Stomach (tissue), 9 donors: ENCODE data around the gene TCAF2. TPM values are rescaled to one million over a fixed set of nuclear protein-coding genes. Genes with fewer than 3 reads are reported as not detected.
"Not testable (repeated sequence)": the region's sequence is repeated elsewhere in the genome, so short reads cannot be mapped to it uniquely, and the experiment has no call there.

Experiments used
- DNase-seq, 2 donors: peaks; one replicate each; pipeline versions ENCODE4 v3.0.0 to v3.0.0-alpha.2; 2013 to 2019
- H3K27ac ChIP-seq, 5 donors: fragments of 200-600 bp in 4 of 5; sonication (generic) in 4 of 5; one replicate each; pipeline ENCODE4 v1.5.1; 2013 to 2019; ENCODE audit warnings: mild to moderate bottlenecking in 1 of 5, moderate library complexity in 1 of 5
- H3K27me3 ChIP-seq, 3 donors: fragments of 200-600 bp; sonication (generic); one replicate each; pipeline ENCODE4 v1.5.1; 2017 to 2019; ENCODE audit warnings: mixed run types in 1 of 3
- H3K36me3 ChIP-seq, 4 donors: fragments of 200-600 bp; sonication (generic); 1 replicate in 3 of 4; 2 replicates in 1 of 4; pipeline ENCODE4 v1.5.1; 2016 to 2019
- H3K4me1 ChIP-seq, 4 donors: fragments of 200-600 bp; sonication (generic); one replicate each; pipeline ENCODE4 v1.5.1; 2016 to 2019
- H3K4me3 ChIP-seq, 4 donors: fragments of 200-600 bp; sonication (generic) in 3 of 4; one replicate each; pipeline ENCODE4 v1.5.1; 2016 to 2019; ENCODE audit warnings: mild to moderate bottlenecking in 1 of 4
- H3K9me3 ChIP-seq, 4 donors: fragments of 200-600 bp; sonication (generic); one replicate each; pipeline ENCODE4 v1.5.1; 2016 to 2019
- WGBS, 5 donors: extraction: QIAGEN DNeasy Blood & Tissue Kit in 3 of 5; methylation state at CpG; one replicate each; pipeline versions ENCODE4 v1.1.5 to v1.1.7; 2013 to 2018; 5-methylcytosine and 5-hydroxymethylcytosine counted together
- intact Hi-C: fragments of 100-400 bp; cut with DNase I; formaldehyde crosslinking; loops from one replicate; pipeline ENCODE4 v1.15.1; 2023; ENCODE audit warnings: low total_unique reads
- polyA plus RNA-seq, 3 donors: library from polyadenylated mRNA; stranded (reverse); fragments of 200-250 nt; gene quantifications; one replicate each; pipeline ENCODE4 v1.2.3, GENCODE V29; 2013
- small RNA-seq, 4 donors: library from RNA; depleted of rRNA; stranded (forward); fragments of <200 nt; gene quantifications; one replicate each; pipeline ENCODE3, GENCODE V24; 2016
- total RNA-seq, 5 donors: library from RNA; depleted of rRNA; stranded (reverse); fragments of >200 nt; gene quantifications; one replicate each; pipeline versions ENCODE4 v1.1.0 to v1.2.3, GENCODE V29; 2014 to 2016
- donor health status: healthy with polysubstance abuse.
- donor health status: Bipolar disorder and iron deficiency.
- donor health status: healthy.

Gene TCAF2
- total and polyA plus RNA-seq, 8 donors: 0.87 to 3.5 (median 2.2) TPM; not detected in 2

- H3K9me3 ChIP-seq: not testable (repeated sequence)
- no CpG with 5 or more reads among the region's 8 CpGs for WGBS, 5 donors
Measured at GRCh38 chr7:143650447-143650846, 29.7 kb downstream of the TCAF2 start.

More at GRCh38 chr7:143650447-143650846, 29.7 kb downstream of the TCAF2 start:
- intact Hi-C loops, H3K27me3 ChIP-seq, H3K4me1 ChIP-seq, DNase-seq, H3K27ac ChIP-seq, H3K4me3 ChIP-seq, H3K36me3 ChIP-seq: not testable (repeated sequence)

Small RNAs within 50 kb of the gene (small RNA-seq; reads per million reads assigned to genes)
- gene AC073264.2 (0 reads per million in 4 donors), gene RNU6-162P (0 reads per million in 4 donors)

Other genes starting within 250 kb of the TCAF2 start
- gene ZYX, start 239.6 kb upstream of the TCAF2 start, total RNA-seq: 100 to 1,000 TPM in 1 of 5 donors, 10 to 100 TPM in 4; 20.6 to 102 (median 64.0) TPM
- 10 to 100 TPM; 73.4 to 79.2 (median 74.1) TPM for gene ZYX, start 239.6 kb upstream of the TCAF2 start, polyA plus RNA-seq
- 10 to 100 TPM in 3 of 5 donors, 1 to 10 TPM in 2; 5.3 to 31.9 (median 12.5) TPM for gene EPHA1, start 212.1 kb upstream of the TCAF2 start, total RNA-seq
- gene EPHA1, start 212.1 kb upstream of the TCAF2 start, polyA plus RNA-seq: 10 to 100 TPM in 1 of 3 donors, 1 to 10 TPM in 2; 4.7 to 25.9 (median 5.6) TPM
- not detected for gene TAS2R60, start 177.5 kb upstream of the TCAF2 start, total RNA-seq
- gene TAS2R60, start 177.5 kb upstream of the TCAF2 start, polyA plus RNA-seq: not detected
- 1 to 10 TPM in 1 of 5 donors, not detected in 4; 1.5 TPM for gene TAS2R41, start 143.1 kb upstream of the TCAF2 start, total RNA-seq
- gene TAS2R41, start 143.1 kb upstream of the TCAF2 start, polyA plus RNA-seq: not detected
- 1 to 10 TPM in 3 of 5 donors, not detected in 2; 3.3 to 6.7 (median 6.4) TPM for gene CTAGE15, start 49.2 kb upstream of the TCAF2 start, total RNA-seq
- gene CTAGE15, start 49.2 kb upstream of the TCAF2 start, polyA plus RNA-seq: under 1 TPM in 1 of 3 donors, not detected in 2; 0.63 TPM
- 1 to 10 TPM in 2 of 5 donors, not detected in 3; 1.3 to 9.3 TPM for gene CTAGE6, start 136.7 kb downstream of the TCAF2 start, total RNA-seq
- not detected for gene CTAGE6, start 136.7 kb downstream of the TCAF2 start, polyA plus RNA-seq